Liver (tissue), 9 donors: Measurements from ENCODE around the gene MTHFD2L. TPM values are rescaled to one million over a fixed set of nuclear protein-coding genes. Genes with fewer than 3 reads are reported as not detected.

ENCODE experiments used
- DNase-seq: peaks from one replicate; pipeline ENCODE4 v3.0.0-alpha.2; 2017; ENCODE audit warnings: low spot score
- H3K27ac ChIP-seq, 2 donors: one replicate each; pipeline ENCODE4 v1.7.0; 2013; ENCODE audit warnings: inconsistent platforms in 2 of 2, low read length in 2 of 2, control low read depth in 1 of 2, low read depth in 1 of 2, mild to moderate bottlenecking in 1 of 2
- H3K27me3 ChIP-seq, 4 donors: one replicate each; pipeline versions ENCODE4 v1.6.1 to v1.7.0; 2013; ENCODE audit warnings: low read length in 3 of 4, inconsistent platforms in 1 of 4, mild to moderate bottlenecking in 1 of 4, moderate library complexity in 1 of 4; ENCODE audit not compliant: control insufficient read depth in 4 of 4, insufficient read depth in 4 of 4
- H3K36me3 ChIP-seq, 4 donors: one replicate each; pipeline versions ENCODE4 v1.6.1 to v1.7.0; 2013; ENCODE audit warnings: low read length in 3 of 4, mild to moderate bottlenecking in 3 of 4, low read depth in 1 of 4, moderate library complexity in 1 of 4; ENCODE audit not compliant: control insufficient read depth in 4 of 4, insufficient read depth in 3 of 4
- H3K4me1 ChIP-seq, 4 donors: one replicate each; pipeline versions ENCODE4 v1.6.1 to v1.7.0; 2013; ENCODE audit warnings: low read length in 3 of 4, mild to moderate bottlenecking in 3 of 4, moderate library complexity in 1 of 4; ENCODE audit not compliant: control insufficient read depth in 4 of 4, insufficient read depth in 4 of 4
- H3K4me3 ChIP-seq, 3 donors: one replicate each; pipeline versions ENCODE4 v1.6.1 to v1.7.0; 2013; ENCODE audit warnings: low read length in 3 of 3, control low read depth in 1 of 3, low read depth in 1 of 3, mild to moderate bottlenecking in 1 of 3
- H3K9ac ChIP-seq, 2 donors: one replicate each; pipeline ENCODE4 v1.7.0; 2013; ENCODE audit warnings: low read length in 2 of 2, mild to moderate bottlenecking in 2 of 2, moderate library complexity in 2 of 2, control low read depth in 1 of 2, low read depth in 1 of 2
- H3K9me3 ChIP-seq, 4 donors: one replicate each; pipeline versions ENCODE4 v1.6.1 to v1.7.0; 2013; ENCODE audit warnings: low read length in 3 of 4; ENCODE audit not compliant: control insufficient read depth in 4 of 4
- ATF3 ChIP-seq: IDR thresholded peaks from 2 replicates; pipeline ENCODE4 v1.6.1; 2016; ENCODE audit warnings: antibody characterized with exemption
- CTCF ChIP-seq: fragments of 150-350 bp; IDR thresholded peaks from 2 replicates; pipeline ENCODE4 v1.5.1; 2017; ENCODE audit warnings: improper control_type of control experiment, low read depth, low read length; ENCODE audit not compliant: missing input control
- FOXA1 ChIP-seq: IDR thresholded peaks from 2 replicates; pipeline ENCODE4 v1.6.1; 2016; ENCODE audit warnings: antibody characterized with exemption
- FOXA2 ChIP-seq: IDR thresholded peaks from 2 replicates; pipeline ENCODE4 v1.6.1; 2016; ENCODE audit warnings: antibody characterized with exemption
- GABPA ChIP-seq, 2 donors: IDR thresholded peaks in 1 of 2; conservative IDR thresholded peaks in 1 of 2; 2 replicates each; pipeline ENCODE4 v1.6.1; 2016; ENCODE audit warnings: antibody characterized with exemption in 2 of 2, mild to moderate bottlenecking in 1 of 2, moderate library complexity in 1 of 2
- HNF4G ChIP-seq: IDR thresholded peaks from 2 replicates; pipeline ENCODE4 v1.6.1; 2016; ENCODE audit warnings: antibody characterized with exemption
- JUND ChIP-seq, 2 donors: IDR thresholded peaks; 2 replicates each; pipeline ENCODE4 v1.6.1; 2016; ENCODE audit warnings: antibody characterized with exemption in 2 of 2
- MAX ChIP-seq: IDR thresholded peaks from 2 replicates; pipeline ENCODE4 v1.6.1; 2016; ENCODE audit warnings: antibody characterized with exemption
- NR2F2 ChIP-seq: IDR thresholded peaks from 2 replicates; pipeline ENCODE4 v1.6.1; 2016; ENCODE audit warnings: antibody characterized with exemption
- RAD21 ChIP-seq, 2 donors: IDR thresholded peaks; 2 replicates each; pipeline ENCODE4 v1.6.1; 2016; ENCODE audit warnings: antibody characterized with exemption in 2 of 2, mild to moderate bottlenecking in 2 of 2
- RXRA ChIP-seq, 2 donors: IDR thresholded peaks; 2 replicates each; pipeline ENCODE4 v1.6.1; 2017 to 2018; ENCODE audit warnings: antibody characterized with exemption in 2 of 2, mild to moderate bottlenecking in 1 of 2
- TAF1 ChIP-seq: conservative IDR thresholded peaks from 2 replicates; pipeline ENCODE4 v1.6.1; 2016; ENCODE audit warnings: antibody characterized with exemption, mild to moderate bottlenecking
- YY1 ChIP-seq: IDR thresholded peaks from 2 replicates; pipeline ENCODE4 v1.6.1; 2016; ENCODE audit warnings: antibody characterized with exemption, mild to moderate bottlenecking
- ZBTB33 ChIP-seq: IDR thresholded peaks from 2 replicates; pipeline ENCODE4 v1.6.1; 2016; ENCODE audit warnings: antibody characterized with exemption
- WGBS: extraction: QIAGEN DNeasy Blood & Tissue Kit; methylation state at CpG from one replicate; pipeline ENCODE4 v1.1.7; 2013; 5-methylcytosine and 5-hydroxymethylcytosine counted together
- polyA plus RNA-seq, 2 donors: library from polyadenylated mRNA; stranded (reverse) in 1 of 2; unstranded in 1 of 2; fragments of 200-250 nt in 1 of 2; fragments of >200 nt in 1 of 2; fragmentation: Nextera tagmentation in 1 of 2; extraction: Ambion mirVana in 1 of 2; gene quantifications; one replicate each; pipeline versions ENCODE4 v1.2.1 to v1.2.3, GENCODE V29; 2013 to 2015
- total RNA-seq, 2 donors: library from RNA; depleted of rRNA; stranded (reverse); fragments of >200 nt; gene quantifications; one replicate each; pipeline ENCODE4 v1.2.3, GENCODE V29; 2014
- donor health status: healthy.
- donor health status: healthy.
- donor health status: healthy.
- donor health status: healthy.
- donor health status: healthy.

Gene MTHFD2L
- total and polyA plus RNA-seq, 4 donors, result 7.4 to 51.5 (median 31.1) TPM

GRCh38 chr4:74325886-74326285 lies 168.0 kb downstream of the MTHFD2L start:
- no peak overlapping the region for H3K27ac ChIP-seq

DNA sequence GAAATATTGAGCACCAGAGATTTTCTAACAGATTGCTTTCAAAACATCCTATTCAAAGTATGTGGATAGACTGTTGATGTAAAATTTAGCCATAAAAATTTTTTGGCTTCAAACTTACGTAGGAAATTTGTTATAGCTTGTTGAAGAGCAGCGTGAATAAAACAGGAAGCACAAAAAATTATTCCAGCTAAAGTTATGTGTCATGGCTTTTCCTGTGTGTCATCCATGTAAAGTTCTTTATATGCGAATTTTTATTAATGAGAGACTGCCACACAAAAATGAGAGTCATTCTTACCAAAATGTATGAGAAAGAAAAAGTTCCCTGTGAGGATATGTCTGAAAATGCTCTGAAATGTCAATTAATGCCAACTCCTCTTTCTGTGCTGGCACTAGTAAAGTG lies 169.8 kb downstream of the MTHFD2L start:
- Histone ChIP-seq H3K27ac (no peak overlapping the region), H3K9me3 (no peaks in the 10 kb centered on the region), H3K36me3 (no peaks in the 10 kb centered on the region), H3K27me3 (no peaks in the 10 kb centered on the region), H3K4me1 (no peaks in the 10 kb centered on the region), H3K4me3 (no peak overlapping the region), H3K9ac (no peak overlapping the region)
- no peak for DNase-seq
- WGBS, result 67% methylated on average over 3 of the region's 3 CpGs
- no peak for TF ChIP-seq GABPA (IDR thresholded peaks at IDR 0.05 in 1 of 2, conservative IDR thresholded peaks at IDR 0.05 in 1 of 2)
- no peak for TF ChIP-seq NR2F2
- no peak for TF ChIP-seq HNF4G
- no peak for TF ChIP-seq FOXA2
- no peak for TF ChIP-seq MAX
- TF ChIP-seq ATF3, result no peak
- no peak for TF ChIP-seq RXRA (IDR thresholded peaks at IDR 0.05)
- no peak for TF ChIP-seq CTCF
- TF ChIP-seq ZBTB33, result no peak
- no peak for TF ChIP-seq JUND (IDR thresholded peaks at IDR 0.05)
- no peak for TF ChIP-seq FOXA1

More at GRCh38 chr4:74325886-74326285, 168.0 kb downstream of the MTHFD2L start:
- TF ChIP-seq TAF1 (no peak), FOXA2 (no peak), YY1 (no peak), ATF3 (no peak)
- Histone ChIP-seq H3K36me3 (no peaks in the 10 kb centered on the region), H3K27me3 (no peaks in the 10 kb centered on the region), H3K4me3 (no peak overlapping the region), H3K4me1 (no peaks in the 10 kb centered on the region), H3K9me3 (no peaks in the 10 kb centered on the region), H3K9ac (no peak overlapping the region)
- WGBS, result 68% methylated on average over 2 of the region's 2 CpGs
- DNase-seq, result no peak

DNA sequence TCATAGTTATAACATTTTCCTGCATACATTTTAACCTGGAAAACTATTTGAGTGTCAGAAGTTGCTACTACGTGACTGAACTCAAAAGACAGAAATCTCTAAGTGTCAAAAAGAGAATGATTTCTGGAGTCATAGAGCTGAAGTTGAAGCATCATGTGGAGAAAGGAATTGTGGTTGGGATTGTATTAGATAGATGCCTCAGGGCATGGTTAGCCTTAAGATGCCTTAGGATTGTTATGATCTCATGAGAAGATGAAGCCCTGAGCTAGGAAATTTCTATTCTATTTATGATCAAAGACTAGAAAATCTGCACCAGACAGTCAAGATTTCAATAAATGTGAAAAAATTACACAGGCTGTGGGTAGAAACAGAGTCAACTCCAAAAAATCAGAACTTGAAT lies 170.6 kb downstream of the MTHFD2L start:
- Histone ChIP-seq H3K9ac (no peak overlapping the region), H3K4me3 (no peak overlapping the region), H3K27ac (no peak overlapping the region), H3K4me1 (no peaks in the 10 kb centered on the region), H3K9me3 (no peaks in the 10 kb centered on the region), H3K36me3 (no peaks in the 10 kb centered on the region), H3K27me3 (no peaks in the 10 kb centered on the region)
- DNase-seq, result no peak
- WGBS, result 93% methylated on average over 1 of the region's 1 CpG
- TF ChIP-seq RAD21 (IDR thresholded peaks at IDR 0.05), result no peak
- TF ChIP-seq TAF1, result no peak
- no peak for TF ChIP-seq MAX
- no peak for TF ChIP-seq NR2F2
